Spinal cord (tissue), 10 donors: Measurements from ENCODE around the gene FRAS1. TPM values are rescaled to one million over a fixed set of nuclear protein-coding genes. Genes with fewer than 3 reads are reported as not detected.
"Not testable (repeated sequence)": the region's sequence is repeated elsewhere in the genome, so short reads cannot be mapped to it uniquely, and the experiment has no call there.

Source experiments
- DNase-seq, 6 donors: peaks; one replicate each; pipeline versions ENCODE4 v3.0.0 to v3.0.0-alpha.2; 2013 to 2015; ENCODE audit warnings: low spot score in 6 of 6, low read depth in 4 of 6
- H3K27ac ChIP-seq: one replicate; pipeline ENCODE4 v1.5.1; 2013; ENCODE audit warnings: low read depth, low read length, control low read depth
- H3K27me3 ChIP-seq: one replicate; pipeline ENCODE4 v1.6.1; 2013; ENCODE audit warnings: low read length; ENCODE audit not compliant: control insufficient read depth, insufficient read depth
- H3K36me3 ChIP-seq: one replicate; pipeline ENCODE4 v1.6.1; 2013; ENCODE audit warnings: low read length; ENCODE audit not compliant: control insufficient read depth, insufficient read depth
- H3K4me1 ChIP-seq: one replicate; pipeline ENCODE4 v1.6.1; 2013; ENCODE audit warnings: low read length; ENCODE audit not compliant: control insufficient read depth, insufficient read depth
- H3K4me3 ChIP-seq: one replicate; pipeline ENCODE4 v1.5.1; 2013; ENCODE audit warnings: low read depth, low read length, control low read depth
- H3K9me3 ChIP-seq: one replicate; pipeline ENCODE4 v1.6.1; 2013; ENCODE audit warnings: low read length; ENCODE audit not compliant: control insufficient read depth, insufficient read depth
- WGBS: methylation state at CpG from one replicate; pipeline ENCODE4 v1.1.5; 2013; ENCODE audit warnings: missing lambda C conversion rate; ENCODE audit not compliant: insufficient coverage; 5-methylcytosine and 5-hydroxymethylcytosine counted together
- polyA plus RNA-seq, 2 donors: library from polyadenylated mRNA; unstranded; fragments of 120-200 nt; gene quantifications; one replicate each; pipeline ENCODE4 v1.2.1, GENCODE V29; 2013; ENCODE audit not compliant: insufficient read length in 2 of 2
- total RNA-seq, 2 donors: library from RNA; depleted of rRNA in 1 of 2; stranded (reverse); fragments of 120-200 nt in 1 of 2; fragments of >200 nt in 1 of 2; gene quantifications; one replicate each; pipeline versions ENCODE4 v1.2.3 to v1.2.4, GENCODE V29; 2013 to 2014
- donor health status: healthy.

Gene FRAS1
- total and polyA plus RNA-seq, 4 donors, result 7.5 to 24.0 (median 16.5) TPM

DNA sequence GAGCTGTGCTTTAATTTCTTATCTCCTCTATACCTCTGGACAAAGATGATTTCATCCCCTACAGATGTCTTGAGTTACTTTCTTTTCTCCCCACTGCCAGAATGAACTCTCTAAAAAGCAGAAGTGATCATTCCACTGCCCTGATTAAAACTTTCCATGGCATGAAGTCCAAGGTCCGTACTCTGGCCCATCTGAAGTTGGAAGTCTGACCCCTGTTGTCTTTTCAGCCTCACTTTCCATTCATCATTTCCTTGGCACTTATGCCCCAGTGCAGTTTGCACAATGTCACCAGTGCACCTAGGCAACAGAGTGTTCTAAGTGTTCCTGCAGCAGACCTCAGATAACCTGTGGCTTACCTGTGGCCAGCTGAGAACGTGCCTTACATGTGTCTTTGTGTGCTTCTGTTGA is 242.4 kb downstream of the FRAS1 start:
- no peaks in the 10 kb centered on the region for H3K36me3 ChIP-seq
- no peak overlapping the region for H3K27ac ChIP-seq
- H3K4me3 ChIP-seq, result no peak overlapping the region
- peaks cover 4% of the 10 kb centered on the region for H3K4me1 ChIP-seq
- 72% methylated on average over 2 of the region's 2 CpGs for WGBS
- no peaks in the 10 kb centered on the region for H3K27me3 ChIP-seq
- no peaks in the 10 kb centered on the region for H3K9me3 ChIP-seq
- DNase-seq, result no peak

DNA sequence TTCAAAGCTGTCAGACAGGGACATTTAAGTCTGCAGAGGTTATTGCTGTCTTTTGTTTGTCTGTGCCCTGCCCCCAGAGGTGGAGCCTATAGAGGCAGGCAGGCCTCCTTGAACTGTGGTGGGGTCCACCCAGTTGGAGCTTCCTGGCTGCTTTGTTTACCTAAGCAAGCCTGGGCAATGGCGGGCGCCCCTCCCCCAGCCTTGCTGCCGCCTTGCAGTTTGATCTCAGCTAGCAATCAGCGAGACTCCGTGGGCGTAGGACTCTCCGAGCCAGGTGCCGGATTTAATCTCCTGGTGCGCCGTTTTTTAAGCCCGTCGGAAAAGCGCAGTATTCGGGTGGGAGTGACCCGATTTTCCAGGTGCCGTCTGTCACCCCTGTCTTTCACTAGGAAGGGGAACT is 250.1 kb downstream of the FRAS1 start:
- H3K9me3 ChIP-seq, H3K4me1 ChIP-seq, H3K4me3 ChIP-seq, DNase-seq, H3K27me3 ChIP-seq, H3K36me3 ChIP-seq, H3K27ac ChIP-seq: not testable (repeated sequence)
- 61% methylated on average over 16 of the region's 16 CpGs for WGBS

DNA sequence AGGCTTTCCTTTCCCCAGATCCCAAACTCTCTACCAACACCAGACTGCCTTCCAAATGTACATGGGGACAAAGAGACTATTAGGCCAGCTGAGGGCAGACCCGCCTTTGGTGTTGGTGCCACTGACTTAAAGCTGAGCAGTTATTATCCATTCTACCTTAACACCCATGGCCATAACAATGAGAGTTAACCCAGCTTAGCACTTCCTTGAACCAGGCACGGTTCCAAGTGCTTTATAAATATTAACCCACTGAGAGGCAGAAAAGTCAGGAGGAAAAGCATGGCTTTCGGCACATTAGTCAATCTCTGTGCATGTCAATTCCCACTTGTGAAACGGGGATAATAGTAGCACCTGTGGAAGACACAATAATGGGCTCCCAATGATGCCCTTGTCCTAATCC is 251.4 kb downstream of the FRAS1 start:
- DNase-seq, result no peak
- 96% methylated on average over 3 of the region's 4 CpGs for WGBS
- Histone ChIP-seq H3K27me3 (no peaks in the 10 kb centered on the region), H3K4me3 (no peak overlapping the region), H3K36me3 (no peaks in the 10 kb centered on the region), H3K4me1 (no peaks in the 10 kb centered on the region), H3K9me3 (no peaks in the 10 kb centered on the region), H3K27ac (no peak overlapping the region)

DNA sequence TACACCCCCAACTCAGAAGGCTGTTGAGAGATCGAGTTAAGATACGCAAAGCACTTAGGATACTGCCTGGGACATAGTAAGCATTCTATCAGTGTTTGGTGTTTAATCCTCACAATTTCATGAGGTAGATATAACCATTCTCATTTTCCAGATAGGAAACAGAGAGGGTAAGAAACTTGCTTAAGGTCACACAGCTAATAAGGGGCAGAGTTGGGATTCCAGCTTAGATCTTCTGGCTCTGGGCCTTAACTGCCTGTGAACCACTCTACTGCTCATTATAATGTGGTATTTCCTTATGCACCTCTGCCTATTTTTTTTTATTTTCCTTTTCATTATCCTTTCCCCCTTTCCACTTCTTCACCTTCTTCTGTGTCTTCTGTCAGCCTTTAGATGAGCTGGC is 252.2 kb downstream of the FRAS1 start:
- no CpG with 5 or more reads among the region's 2 CpGs for WGBS
- DNase-seq, result no peak
- H3K9me3 ChIP-seq, result no peaks in the 10 kb centered on the region
- no peaks in the 10 kb centered on the region for H3K36me3 ChIP-seq
- H3K27ac ChIP-seq, result no peak overlapping the region
- no peaks in the 10 kb centered on the region for H3K4me1 ChIP-seq
- H3K4me3 ChIP-seq, result no peak overlapping the region
- no peaks in the 10 kb centered on the region for H3K27me3 ChIP-seq

DNA sequence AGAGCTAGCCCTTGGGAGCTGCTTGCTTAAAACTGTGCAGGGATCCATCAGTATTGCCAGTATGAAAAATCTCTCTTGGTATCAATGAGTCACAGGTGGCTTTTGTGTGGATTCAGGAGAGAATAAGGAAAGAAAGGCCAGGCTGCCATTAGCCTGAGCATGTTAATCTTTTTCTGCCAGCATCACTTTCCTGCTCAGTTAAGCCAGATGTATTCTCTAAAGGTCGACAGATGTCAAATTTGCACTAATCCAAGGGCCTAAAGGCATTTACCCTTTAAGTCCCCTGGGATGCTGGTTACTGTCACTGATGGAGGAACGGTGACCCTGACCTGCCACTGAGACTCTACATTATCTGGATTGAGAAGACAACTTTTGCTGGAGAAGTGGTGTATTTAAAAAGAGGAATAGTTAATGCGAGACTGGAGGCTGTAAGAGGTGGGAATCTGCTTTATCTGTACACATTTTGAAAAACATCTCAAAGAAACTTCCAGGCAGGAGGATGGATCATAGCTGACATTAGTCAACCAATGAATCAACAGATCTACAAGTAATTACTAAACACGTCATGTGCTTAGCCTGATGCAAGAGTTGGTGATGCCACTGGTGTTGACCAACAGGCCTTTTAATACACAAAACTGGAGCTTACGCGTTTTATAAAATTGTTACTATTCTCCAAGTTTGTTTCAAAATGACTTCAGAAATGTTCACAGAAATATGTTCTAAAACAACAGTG is 253.1 kb downstream of the FRAS1 start:
- WGBS, result 73% methylated on average over 3 of the region's 6 CpGs
- Histone ChIP-seq H3K27me3 (no peaks in the 10 kb centered on the region), H3K36me3 (no peaks in the 10 kb centered on the region), H3K4me3 (no peak overlapping the region), H3K27ac (no peak overlapping the region), H3K4me1 (no peaks in the 10 kb centered on the region), H3K9me3 (no peaks in the 10 kb centered on the region)
- no peak for DNase-seq

DNA sequence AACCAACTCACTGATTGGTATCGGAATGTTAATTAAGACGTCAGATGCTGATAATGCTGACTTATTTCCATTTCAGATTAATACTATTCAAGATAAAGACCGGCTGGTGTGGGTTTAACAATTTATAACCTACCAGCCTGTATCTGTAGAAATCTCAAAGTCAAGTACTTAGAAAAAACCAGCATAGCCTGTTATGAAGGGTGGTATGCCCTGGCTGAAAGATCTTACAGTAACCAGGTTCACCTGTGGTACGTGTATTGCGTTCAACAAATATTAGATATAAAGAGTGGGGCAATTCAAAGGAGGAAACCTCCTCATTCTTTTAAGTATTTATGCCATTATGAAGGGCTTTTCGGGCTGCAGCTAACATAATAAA is 253.6 kb downstream of the FRAS1 start:
- Histone ChIP-seq H3K4me1 (no peaks in the 10 kb centered on the region), H3K9me3 (no peaks in the 10 kb centered on the region), H3K4me3 (no peak overlapping the region), H3K27me3 (no peaks in the 10 kb centered on the region), H3K36me3 (no peaks in the 10 kb centered on the region), H3K27ac (no peak overlapping the region)
- DNase-seq, result no peak
- no CpG with 5 or more reads among the region's 6 CpGs for WGBS

DNA sequence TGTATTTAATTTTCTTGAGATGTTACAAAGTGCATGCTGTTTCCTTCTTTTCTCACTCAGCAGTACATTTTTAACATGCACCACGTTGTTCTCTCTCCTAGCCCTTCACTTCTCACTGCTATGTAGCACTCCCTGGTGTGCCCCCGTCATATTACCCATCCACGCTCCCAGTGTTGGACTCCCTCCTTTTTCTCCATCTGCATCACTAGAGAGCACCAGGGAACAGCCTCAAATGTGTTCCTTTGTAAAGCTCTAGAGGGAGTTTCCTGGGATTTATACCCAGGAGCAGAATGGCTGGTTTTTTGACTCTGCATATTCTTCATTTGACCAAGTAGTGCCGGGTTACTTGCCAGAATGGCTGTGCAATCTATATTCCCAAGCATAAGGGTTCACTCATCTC is 254.2 kb downstream of the FRAS1 start:
- no peak for DNase-seq
- no peaks in the 10 kb centered on the region for H3K4me1 ChIP-seq
- no peaks in the 10 kb centered on the region for H3K27me3 ChIP-seq
- no peaks in the 10 kb centered on the region for H3K36me3 ChIP-seq
- no peaks in the 10 kb centered on the region for H3K9me3 ChIP-seq
- H3K4me3 ChIP-seq, result no peak overlapping the region
- no peak overlapping the region for H3K27ac ChIP-seq
- 56% methylated on average over 4 of the region's 4 CpGs for WGBS

DNA sequence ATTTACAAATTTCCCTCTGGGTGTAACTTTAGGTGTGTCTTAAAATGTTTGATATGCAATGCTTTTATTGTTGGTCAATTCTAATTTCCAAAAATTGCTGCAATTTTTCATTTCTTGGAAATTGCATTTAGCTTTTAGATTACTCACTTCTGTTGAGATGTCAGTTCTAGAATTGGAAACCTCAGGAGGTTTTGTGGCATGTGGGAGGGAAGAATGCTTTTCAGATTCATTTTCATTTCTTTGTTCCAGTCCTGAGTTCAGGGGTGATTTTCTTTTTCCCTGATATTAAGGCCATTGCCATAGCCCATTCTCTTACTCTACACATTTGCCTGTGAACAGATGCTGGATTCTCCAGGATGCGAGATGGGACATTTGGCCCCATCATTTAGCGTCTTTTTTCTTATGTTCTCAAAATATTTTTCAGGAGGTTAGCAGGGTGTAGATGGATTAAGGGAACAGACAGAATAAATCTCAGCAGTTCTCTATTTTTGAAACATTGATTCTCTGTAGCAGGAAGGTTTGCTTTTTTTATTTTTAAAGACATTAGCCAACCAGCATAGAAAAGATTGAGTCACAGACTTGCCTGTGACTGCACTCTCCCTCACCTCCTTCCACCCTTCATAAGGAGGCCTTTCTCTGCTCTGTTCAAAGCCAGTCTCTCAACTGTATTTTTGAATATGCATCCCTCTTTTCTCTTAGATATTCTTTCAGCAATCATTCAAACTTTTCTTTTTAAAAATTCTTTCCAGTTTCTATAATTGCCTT is 256.0 kb downstream of the FRAS1 start:
- no peak overlapping the region for H3K27ac ChIP-seq
- no peak overlapping the region for H3K4me3 ChIP-seq
- no CpG with 5 or more reads among the region's 2 CpGs for WGBS
- no peak for DNase-seq
- H3K27me3 ChIP-seq, result no peaks in the 10 kb centered on the region
- H3K36me3 ChIP-seq, result no peaks in the 10 kb centered on the region
- no peaks in the 10 kb centered on the region for H3K4me1 ChIP-seq
- H3K9me3 ChIP-seq, result no peaks in the 10 kb centered on the region

DNA sequence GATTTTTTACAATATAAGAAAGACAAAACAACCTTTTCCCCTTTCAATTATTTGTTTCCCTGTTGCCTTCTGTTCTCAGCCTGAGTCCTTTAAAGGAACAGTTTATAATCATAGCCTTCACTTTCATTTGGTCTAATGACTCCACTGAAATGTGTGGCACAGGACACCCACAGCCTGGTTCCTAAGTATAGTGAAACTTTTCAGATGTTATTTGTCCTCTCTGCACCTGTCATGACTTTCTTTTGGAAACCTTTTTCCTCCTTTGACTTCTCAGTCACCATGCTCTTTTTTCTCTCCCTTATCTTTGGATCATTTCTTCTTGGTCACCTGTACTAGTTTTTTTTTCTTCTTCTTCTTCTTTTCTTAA is 256.6 kb downstream of the FRAS1 start:
- DNase-seq, result no peak
- Histone ChIP-seq H3K36me3 (no peaks in the 10 kb centered on the region), H3K27ac (no peak overlapping the region), H3K4me3 (no peak overlapping the region), H3K27me3 (no peaks in the 10 kb centered on the region), H3K4me1 (no peaks in the 10 kb centered on the region), H3K9me3 (no peaks in the 10 kb centered on the region)

DNA sequence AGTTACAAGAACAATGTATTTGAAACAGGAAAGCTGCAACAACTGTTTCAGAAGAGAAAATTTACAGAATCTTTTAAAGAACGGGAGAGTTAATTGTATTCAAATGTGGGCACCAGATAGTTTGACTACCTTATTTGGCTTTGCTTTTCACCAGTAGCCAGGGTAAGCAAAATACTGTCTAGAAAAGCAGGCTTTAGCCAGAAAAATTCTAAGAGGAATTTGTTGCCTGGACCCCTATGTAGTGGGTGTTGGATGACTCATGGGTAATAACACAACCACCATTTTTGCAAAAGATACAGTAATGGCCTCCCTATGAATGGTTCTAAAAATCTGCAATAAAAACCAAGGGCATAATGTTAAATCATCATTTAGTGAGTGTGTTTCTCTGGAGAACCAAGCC is 261.0 kb downstream of the FRAS1 start:
- no peak overlapping the region for H3K4me3 ChIP-seq
- no peak for DNase-seq
- no CpG with 5 or more reads among the region's 1 CpG for WGBS
- H3K4me1 ChIP-seq, result no peaks in the 10 kb centered on the region
- H3K9me3 ChIP-seq, result no peaks in the 10 kb centered on the region
- no peak overlapping the region for H3K27ac ChIP-seq
- H3K27me3 ChIP-seq, result no peaks in the 10 kb centered on the region
- H3K36me3 ChIP-seq, result no peaks in the 10 kb centered on the region
